HG03066 (cell line): ENCODE measurements around the gene FLVCR1.
"Not testable (repeated sequence)": the region's sequence is repeated elsewhere in the genome, so short reads cannot be mapped to it uniquely, and the experiment has no call there.

Experiments
- ATAC-seq: cut with Tn5 transposase; IDR thresholded peaks from one replicate; pipeline ENCODE4 v1.9.1; 2021; ENCODE audit warnings: low read depth; ENCODE audit not compliant: unreplicated experiment

The FLVCR1 gene

GRCh38 chr1:212858461-212859265 lies 588 bp downstream of the FLVCR1 start:
- ATAC-seq: peak; percentile 17

- no peak for ATAC-seq
Measured at GRCh38 chr1:212860713-212861581, 2.9 kb downstream of the FLVCR1 start.

GRCh38 chr1:212862111-212862690 lies 4.1 kb downstream of the FLVCR1 start:
- no peak for ATAC-seq

GRCh38 chr1:212863345-212863744 lies 5.3 kb downstream of the FLVCR1 start:
- ATAC-seq: not testable (repeated sequence)

- ATAC-seq: no peak
Measured at GRCh38 chr1:212864201-212864600, 6.1 kb downstream of the FLVCR1 start.

- ATAC-seq: no peak
Measured at GRCh38 chr1:212867192-212867591, 9.1 kb downstream of the FLVCR1 start.

- ATAC-seq: no peak
Measured at GRCh38 chr1:212871976-212872375, 13.9 kb downstream of the FLVCR1 start.

GRCh38 chr1:212873518-212873917 lies 15.4 kb downstream of the FLVCR1 start:
- peak; percentile 86 for ATAC-seq

GRCh38 chr1:212878418-212878817 lies 20.3 kb downstream of the FLVCR1 start:
- no peak for ATAC-seq

GRCh38 chr1:212879947-212880690 lies 22.0 kb downstream of the FLVCR1 start:
- ATAC-seq: no peak

- no peak for ATAC-seq
Measured at GRCh38 chr1:212884592-212884991, 26.5 kb downstream of the FLVCR1 start.

GRCh38 chr1:212892108-212892507 lies 34.0 kb downstream of the FLVCR1 start:
- ATAC-seq: no peak

GRCh38 chr1:212899845-212900244 lies 41.8 kb downstream of the FLVCR1 start:
- ATAC-seq: no peak

- ATAC-seq: no peak
Measured at GRCh38 chr1:212901290-212901689, 43.2 kb downstream of the FLVCR1 start.

- no peak for ATAC-seq
Measured at GRCh38 chr1:212902054-212902453, 44.0 kb downstream of the FLVCR1 start.

- no peak for ATAC-seq
Measured at GRCh38 chr1:212903664-212904063, 45.6 kb downstream of the FLVCR1 start.

GRCh38 chr1:212908071-212908470 lies 50.0 kb downstream of the FLVCR1 start:
- ATAC-seq: not testable (repeated sequence)

GRCh38 chr1:212908971-212909370 lies 50.9 kb downstream of the FLVCR1 start:
- ATAC-seq: no peak

- no peak for ATAC-seq
Measured at GRCh38 chr1:212909652-212910063, 51.6 kb downstream of the FLVCR1 start.

GRCh38 chr1:212910213-212910612 lies 52.1 kb downstream of the FLVCR1 start:
- ATAC-seq: not testable (repeated sequence)
